K562 (cell line): ENCODE data around the gene KRTAP2-2.

Source experiments
- BHLHE40 ChIP-seq: IDR thresholded peaks from 2 replicates; pipeline ENCODE4 v1.6.1; 2011; ENCODE audit warnings: low read length, improper control_type of control experiment
- ETV1 ChIP-seq: fragments of 450-650 bp; conservative IDR thresholded peaks from 2 replicates; pipeline ENCODE4 v1.6.1; 2016; ENCODE audit warnings: missing genetic modification characterization, control low read depth, low read depth, missing compliant biosample characterization
- HCFC1 ChIP-seq: IDR thresholded peaks from 2 replicates; pipeline ENCODE4 v1.6.1; 2012; ENCODE audit warnings: low read depth, low read length, improper control_type of control experiment
- NR3C1 ChIP-seq: sonication (generic); formaldehyde crosslinking; IDR thresholded peaks from 2 replicates; pipeline ENCODE4 v1.8.1; 2022; ENCODE audit warnings: missing genetic modification reagents
- POLR2A ChIP-seq: fragments of 450-650 bp; conservative IDR thresholded peaks from 2 replicates; pipeline ENCODE4 v1.6.1; 2016
- POLR2AphosphoS5 ChIP-seq: IDR thresholded peaks from 2 replicates; pipeline ENCODE4 v1.6.1; 2011; ENCODE audit warnings: mild to moderate bottlenecking, low read depth, low read length, moderate library complexity; ENCODE audit not compliant: control insufficient read depth, insufficient read depth
- SOX6 ChIP-seq: fragments of 450-650 bp; IDR thresholded peaks from 2 replicates; pipeline ENCODE4 v1.6.1; 2014; ENCODE audit warnings: mild to moderate bottlenecking
- TRIM28 ChIP-seq: fragments of 450-650 bp; IDR thresholded peaks from 2 replicates; pipeline ENCODE4 v1.6.1; 2017
- TF ChIP-seq, protein P1 (sequence below), 2 experiments: fragments of 150-350 bp in 1 of 2; IDR thresholded peaks; 2 replicates each; pipeline ENCODE4 v1.6.1; 2012 to 2016; ENCODE audit warnings: low read depth in 2 of 2, low read length in 2 of 2, mild to moderate bottlenecking in 1 of 2, moderate library complexity in 1 of 2
- TF ChIP-seq, protein P2 (sequence below), 3 experiments: IDR thresholded peaks in 2 of 3; conservative IDR thresholded peaks in 1 of 3; 2 replicates each; pipeline ENCODE4 v1.5.1; 2011 to 2012; ENCODE audit warnings: low read length in 3 of 3, mild to moderate bottlenecking in 3 of 3, control low read depth in 2 of 3, improper control_type of control experiment in 1 of 3, inconsistent platforms in 1 of 3, low read depth in 1 of 3, mixed read lengths in 1 of 3, moderate library complexity in 1 of 3; ENCODE audit not compliant: insufficient read depth in 2 of 3

DNA sequence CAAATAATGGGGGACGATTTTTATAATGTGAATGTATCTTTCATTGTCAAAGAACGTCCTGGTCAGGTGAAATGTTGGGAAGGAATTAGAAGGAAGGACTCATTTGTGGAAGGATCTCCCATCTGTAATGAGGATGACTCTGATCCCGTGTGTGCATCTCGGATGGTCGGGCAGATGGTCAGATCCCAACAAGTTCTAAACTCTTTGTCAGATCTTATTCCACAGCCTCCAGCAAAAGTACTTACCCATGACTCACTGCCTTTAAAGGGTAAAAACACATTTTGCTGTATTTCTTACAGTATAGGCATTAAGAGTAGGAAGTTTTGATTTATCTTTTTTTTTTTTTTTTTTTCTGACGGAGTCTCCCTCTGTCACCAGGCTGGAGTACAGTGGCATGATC lies 43.5 kb upstream of the KRTAP2-2 start:
- TF ChIP-seq BHLHE40 (no peak), ETV1 (tag) (no peak), POLR2AphosphoS5 (no peak), POLR2A (no peak), SOX6 (no peak), TRIM28 (no peak), NR3C1 (no peak), HCFC1 (no peak)
- TF ChIP-seq, protein P1, sequence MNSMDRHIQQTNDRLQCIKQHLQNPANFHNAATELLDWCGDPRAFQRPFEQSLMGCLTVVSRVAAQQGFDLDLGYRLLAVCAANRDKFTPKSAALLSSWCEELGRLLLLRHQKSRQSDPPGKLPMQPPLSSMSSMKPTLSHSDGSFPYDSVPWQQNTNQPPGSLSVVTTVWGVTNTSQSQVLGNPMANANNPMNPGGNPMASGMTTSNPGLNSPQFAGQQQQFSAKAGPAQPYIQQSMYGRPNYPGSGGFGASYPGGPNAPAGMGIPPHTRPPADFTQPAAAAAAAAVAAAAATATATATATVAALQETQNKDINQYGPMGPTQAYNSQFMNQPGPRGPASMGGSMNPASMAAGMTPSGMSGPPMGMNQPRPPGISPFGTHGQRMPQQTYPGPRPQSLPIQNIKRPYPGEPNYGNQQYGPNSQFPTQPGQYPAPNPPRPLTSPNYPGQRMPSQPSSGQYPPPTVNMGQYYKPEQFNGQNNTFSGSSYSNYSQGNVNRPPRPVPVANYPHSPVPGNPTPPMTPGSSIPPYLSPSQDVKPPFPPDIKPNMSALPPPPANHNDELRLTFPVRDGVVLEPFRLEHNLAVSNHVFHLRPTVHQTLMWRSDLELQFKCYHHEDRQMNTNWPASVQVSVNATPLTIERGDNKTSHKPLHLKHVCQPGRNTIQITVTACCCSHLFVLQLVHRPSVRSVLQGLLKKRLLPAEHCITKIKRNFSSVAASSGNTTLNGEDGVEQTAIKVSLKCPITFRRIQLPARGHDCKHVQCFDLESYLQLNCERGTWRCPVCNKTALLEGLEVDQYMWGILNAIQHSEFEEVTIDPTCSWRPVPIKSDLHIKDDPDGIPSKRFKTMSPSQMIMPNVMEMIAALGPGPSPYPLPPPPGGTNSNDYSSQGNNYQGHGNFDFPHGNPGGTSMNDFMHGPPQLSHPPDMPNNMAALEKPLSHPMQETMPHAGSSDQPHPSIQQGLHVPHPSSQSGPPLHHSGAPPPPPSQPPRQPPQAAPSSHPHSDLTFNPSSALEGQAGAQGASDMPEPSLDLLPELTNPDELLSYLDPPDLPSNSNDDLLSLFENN (IDR thresholded peaks at IDR 0.05; ENCODE audit: low read depth in 2 of 2, low read length in 2 of 2), result no peak
- TF ChIP-seq, protein P2, sequence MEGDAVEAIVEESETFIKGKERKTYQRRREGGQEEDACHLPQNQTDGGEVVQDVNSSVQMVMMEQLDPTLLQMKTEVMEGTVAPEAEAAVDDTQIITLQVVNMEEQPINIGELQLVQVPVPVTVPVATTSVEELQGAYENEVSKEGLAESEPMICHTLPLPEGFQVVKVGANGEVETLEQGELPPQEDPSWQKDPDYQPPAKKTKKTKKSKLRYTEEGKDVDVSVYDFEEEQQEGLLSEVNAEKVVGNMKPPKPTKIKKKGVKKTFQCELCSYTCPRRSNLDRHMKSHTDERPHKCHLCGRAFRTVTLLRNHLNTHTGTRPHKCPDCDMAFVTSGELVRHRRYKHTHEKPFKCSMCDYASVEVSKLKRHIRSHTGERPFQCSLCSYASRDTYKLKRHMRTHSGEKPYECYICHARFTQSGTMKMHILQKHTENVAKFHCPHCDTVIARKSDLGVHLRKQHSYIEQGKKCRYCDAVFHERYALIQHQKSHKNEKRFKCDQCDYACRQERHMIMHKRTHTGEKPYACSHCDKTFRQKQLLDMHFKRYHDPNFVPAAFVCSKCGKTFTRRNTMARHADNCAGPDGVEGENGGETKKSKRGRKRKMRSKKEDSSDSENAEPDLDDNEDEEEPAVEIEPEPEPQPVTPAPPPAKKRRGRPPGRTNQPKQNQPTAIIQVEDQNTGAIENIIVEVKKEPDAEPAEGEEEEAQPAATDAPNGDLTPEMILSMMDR (IDR thresholded peaks at IDR 0.05 in 2 of 3, conservative IDR thresholded peaks at IDR 0.05 in 1 of 3; ENCODE audit: insufficient read depth in 2 of 3, low read depth in 1 of 3, low read length in 3 of 3), result no peak
